ENCODE measurements around the gene DPP8.

The DPP8 gene

DNA sequence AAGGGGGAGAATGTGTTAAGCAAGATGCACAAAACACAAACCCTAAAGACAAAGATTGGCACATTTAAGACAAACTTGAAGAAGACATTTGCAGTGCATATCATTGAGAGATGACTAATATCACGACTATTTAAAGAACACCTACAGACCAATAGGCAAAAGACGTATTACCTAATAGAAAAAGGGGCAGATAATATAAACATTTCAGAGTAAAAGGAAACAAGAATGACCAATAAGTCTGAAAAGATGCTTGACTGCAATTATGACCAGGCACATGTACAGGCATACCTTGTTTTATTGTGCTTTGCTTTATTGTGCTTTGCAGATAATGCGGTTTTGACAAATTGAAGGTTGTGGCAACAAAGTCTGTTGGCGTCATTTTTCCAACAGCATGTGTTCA lies 17.7 kb upstream of the DPP8 start:
- H3K79me2 ChIP-seq (ENCODE audit: insufficient read depth, low read depth) = peaks cover 98% of the 10 kb centered on the region
- no peaks in the 10 kb centered on the region for H3K27me3 ChIP-seq (ENCODE audit: insufficient read depth, low read depth)
- peaks cover 4% of the 10 kb centered on the region; the same call in 1 of the 2 replicates for H4K20me1 ChIP-seq (ENCODE audit: insufficient read depth)
- no peak overlapping the region for H2AFZ ChIP-seq (ENCODE audit: low read depth)
- no peak overlapping the region for H3K4me2 ChIP-seq
- H3K27ac ChIP-seq = no peak overlapping the region
- H3K36me3 ChIP-seq (ENCODE audit: insufficient read depth) = no peaks in the 10 kb centered on the region
- TF ChIP-seq, protein P1, sequence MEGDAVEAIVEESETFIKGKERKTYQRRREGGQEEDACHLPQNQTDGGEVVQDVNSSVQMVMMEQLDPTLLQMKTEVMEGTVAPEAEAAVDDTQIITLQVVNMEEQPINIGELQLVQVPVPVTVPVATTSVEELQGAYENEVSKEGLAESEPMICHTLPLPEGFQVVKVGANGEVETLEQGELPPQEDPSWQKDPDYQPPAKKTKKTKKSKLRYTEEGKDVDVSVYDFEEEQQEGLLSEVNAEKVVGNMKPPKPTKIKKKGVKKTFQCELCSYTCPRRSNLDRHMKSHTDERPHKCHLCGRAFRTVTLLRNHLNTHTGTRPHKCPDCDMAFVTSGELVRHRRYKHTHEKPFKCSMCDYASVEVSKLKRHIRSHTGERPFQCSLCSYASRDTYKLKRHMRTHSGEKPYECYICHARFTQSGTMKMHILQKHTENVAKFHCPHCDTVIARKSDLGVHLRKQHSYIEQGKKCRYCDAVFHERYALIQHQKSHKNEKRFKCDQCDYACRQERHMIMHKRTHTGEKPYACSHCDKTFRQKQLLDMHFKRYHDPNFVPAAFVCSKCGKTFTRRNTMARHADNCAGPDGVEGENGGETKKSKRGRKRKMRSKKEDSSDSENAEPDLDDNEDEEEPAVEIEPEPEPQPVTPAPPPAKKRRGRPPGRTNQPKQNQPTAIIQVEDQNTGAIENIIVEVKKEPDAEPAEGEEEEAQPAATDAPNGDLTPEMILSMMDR (conservative IDR thresholded peaks at IDR 0.05; ENCODE audit: low read depth, low read length) = no peak
- no peak overlapping the region for H3K4me3 ChIP-seq (IDR thresholded peaks at IDR 0.05; ENCODE audit: insufficient read depth, low read depth, low read length)
- no peak overlapping the region for H3K9ac ChIP-seq
- H3K4me1 ChIP-seq (ENCODE audit: low read depth, poor library complexity, severe bottlenecking) = peaks cover 21% of the 10 kb centered on the region

DNA sequence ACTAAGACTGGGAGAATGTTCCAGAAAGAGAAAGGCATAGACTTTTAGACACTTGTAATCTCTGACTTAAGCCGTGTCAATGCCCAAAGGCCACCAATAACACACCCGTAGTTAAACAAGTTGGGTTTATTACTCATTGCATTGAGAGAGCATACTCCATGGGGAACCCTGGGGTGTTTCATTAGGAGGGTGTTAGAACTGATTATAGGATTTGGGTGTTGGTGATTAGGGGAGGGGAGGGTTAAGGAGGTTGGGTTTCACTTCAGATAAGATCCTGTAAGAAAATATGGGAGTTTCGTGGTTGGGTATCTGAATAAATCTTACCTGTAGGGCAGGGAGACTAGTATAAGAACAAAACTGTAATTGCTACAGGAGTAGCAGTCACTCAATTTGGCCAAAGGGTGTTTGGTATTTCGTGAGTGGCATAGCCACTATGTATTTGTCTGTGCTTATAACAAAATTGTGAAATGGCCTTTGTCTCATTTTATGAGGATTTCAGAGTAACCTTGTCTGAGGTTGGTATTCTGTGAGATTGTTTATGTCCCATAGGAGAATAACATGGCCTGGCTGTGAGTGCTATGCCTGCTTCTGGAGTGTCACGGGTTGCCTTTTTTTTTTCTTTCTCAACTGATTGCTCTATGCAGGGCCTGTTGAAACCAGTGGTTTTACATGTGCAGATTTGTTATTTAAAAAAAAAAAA lies 15.7 kb upstream of the DPP8 start:
- H3K36me3 ChIP-seq (ENCODE audit: insufficient read depth) = no peaks in the 10 kb centered on the region
- TF ChIP-seq, protein P1 (conservative IDR thresholded peaks at IDR 0.05; ENCODE audit: low read depth, low read length) = no peak
- no peak overlapping the region; the same call in 1 of the 2 replicates for H3K4me2 ChIP-seq
- no peak overlapping the region for H3K27ac ChIP-seq
- peaks cover 26% of the 10 kb centered on the region for H3K4me1 ChIP-seq (ENCODE audit: low read depth, poor library complexity, severe bottlenecking)
- no peak overlapping the region for H3K4me3 ChIP-seq (IDR thresholded peaks at IDR 0.05; ENCODE audit: insufficient read depth, low read depth, low read length)
- H3K79me2 ChIP-seq (ENCODE audit: insufficient read depth, low read depth) = peaks cover 79% of the 10 kb centered on the region
- H3K27me3 ChIP-seq (ENCODE audit: insufficient read depth, low read depth) = no peaks in the 10 kb centered on the region
- peaks cover 4% of the 10 kb centered on the region; the same call in 1 of the 2 replicates for H4K20me1 ChIP-seq (ENCODE audit: insufficient read depth)
- H2AFZ ChIP-seq (ENCODE audit: low read depth) = no peak overlapping the region
- H3K9ac ChIP-seq = no peak overlapping the region

DNA sequence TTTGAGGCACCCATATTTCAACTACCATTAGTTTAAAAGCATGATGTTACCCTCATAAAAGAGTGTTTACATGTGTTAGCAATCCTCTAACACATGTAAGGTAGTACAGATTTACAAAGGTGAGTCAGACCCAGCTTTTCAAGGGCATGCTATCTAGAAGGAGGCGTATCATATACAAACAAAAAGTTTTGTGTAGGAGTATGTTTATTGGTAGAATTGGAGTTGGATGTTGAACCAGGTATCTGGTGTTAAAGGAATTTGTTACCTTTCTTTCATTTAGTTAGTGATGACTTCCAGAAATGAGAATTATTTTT lies 15.2 kb upstream of the DPP8 start:
- H4K20me1 ChIP-seq (ENCODE audit: insufficient read depth) = peaks cover 4% of the 10 kb centered on the region; the same call in 1 of the 2 replicates

DNA sequence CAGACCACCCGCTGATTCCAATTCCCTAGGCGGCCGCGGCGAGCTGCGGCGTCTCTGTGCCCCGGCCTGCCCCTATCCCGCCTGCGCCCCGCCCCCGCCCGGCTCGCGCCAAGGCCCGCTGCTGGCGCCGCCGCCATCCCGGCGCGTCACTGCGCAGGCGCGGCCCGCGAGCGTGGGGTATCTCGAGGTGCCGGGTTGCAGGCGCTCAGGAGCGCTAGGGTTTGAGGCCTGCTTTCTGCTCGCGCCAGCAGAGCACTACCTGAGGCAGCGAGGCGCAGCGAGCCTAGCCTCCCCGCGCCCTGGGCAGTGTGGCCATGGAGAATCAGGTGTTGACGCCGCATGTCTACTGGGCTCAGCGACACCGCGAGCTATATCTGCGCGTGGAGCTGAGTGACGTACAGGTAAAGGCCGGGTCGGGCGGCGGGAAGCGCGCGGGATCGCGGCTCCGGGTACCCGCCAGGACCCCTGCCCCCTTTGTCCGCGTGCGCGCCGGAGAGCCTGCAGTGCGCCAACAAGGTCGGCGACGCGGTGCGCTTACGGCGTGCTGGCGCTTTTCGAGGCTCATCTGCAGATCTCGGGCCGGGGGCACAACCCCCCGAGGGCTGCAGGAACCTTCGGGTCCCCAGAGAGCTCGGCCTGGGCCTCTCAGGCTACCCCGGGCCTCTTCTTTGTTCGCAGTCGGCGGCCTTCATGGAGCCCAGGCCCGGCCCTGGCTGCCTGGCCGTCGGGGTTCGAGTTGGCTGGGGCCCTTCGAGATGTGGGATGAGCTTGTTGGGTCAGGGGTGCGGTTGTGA lies 13.0 kb upstream of the DPP8 start, which contains the start of gene HACD3:
Gene HACD3, plus strand, starts transcription at position 146 of the 794 bp plus-strand sequence. Its CDS starts 169 bp downstream, at position 315.
- Histone ChIP-seq H3K4me1 (ENCODE audit: low read depth, poor library complexity, severe bottlenecking) (peaks cover 26% of the 10 kb centered on the region), H3K27ac (peak within 1 kb of the TSS; percentile 93), H2AFZ (ENCODE audit: low read depth) (peak within 1 kb of the TSS; percentile 99), H3K4me2 (peak within 1 kb of the TSS; percentile 66), H4K20me1 (ENCODE audit: insufficient read depth) (peaks cover 1% of the 10 kb centered on the region; the same call in 1 of the 2 replicates), H3K4me3 (IDR thresholded peaks at IDR 0.05; ENCODE audit: insufficient read depth, low read depth, low read length) (no peak within 1 kb of the TSS), H3K79me2 (ENCODE audit: insufficient read depth, low read depth) (peaks cover 54% of the 10 kb centered on the region), H3K36me3 (ENCODE audit: insufficient read depth) (no peaks in the 10 kb centered on the region), H3K9ac (peak within 1 kb of the TSS; percentile 98), H3K27me3 (ENCODE audit: insufficient read depth, low read depth) (no peaks in the 10 kb centered on the region)
- TF ChIP-seq, protein P1 (conservative IDR thresholded peaks at IDR 0.05; ENCODE audit: low read depth, low read length) = no peak

More for the DNA sequence above, 15.2 kb upstream of the DPP8 start:
- peaks cover 26% of the 10 kb centered on the region for H3K4me1 ChIP-seq (ENCODE audit: low read depth, poor library complexity, severe bottlenecking)
- H2AFZ ChIP-seq (ENCODE audit: low read depth) = no peak overlapping the region
- peaks cover 75% of the 10 kb centered on the region for H3K79me2 ChIP-seq (ENCODE audit: insufficient read depth, low read depth)
- TF ChIP-seq, protein P1 (conservative IDR thresholded peaks at IDR 0.05; ENCODE audit: low read depth, low read length) = no peak
- no peak overlapping the region for H3K9ac ChIP-seq
- H3K27ac ChIP-seq = no peak overlapping the region
- H3K4me2 ChIP-seq = no peak overlapping the region; the same call in 1 of the 2 replicates
- no peaks in the 10 kb centered on the region for H3K36me3 ChIP-seq (ENCODE audit: insufficient read depth)
- no peaks in the 10 kb centered on the region for H3K27me3 ChIP-seq (ENCODE audit: insufficient read depth, low read depth)
- H3K4me3 ChIP-seq (IDR thresholded peaks at IDR 0.05; ENCODE audit: insufficient read depth, low read depth, low read length) = no peak overlapping the region

Measured in KMS-11 (cell line).